H1 (cell line): ENCODE data around the gene JOSD2. TPM values are rescaled to one million over a fixed set of nuclear protein-coding genes. Genes with fewer than 3 reads are reported as not detected.

Experiments used
- CTCF ChIA-PET: fragments of 300-600 bp; sonication (Branson Sonifier 250); formaldehyde crosslinking; loops from one replicate; lab custom pipeline; 2021; ENCODE audit not compliant: partially characterized antibody; lab: Charles Lee
- POLR2A ChIA-PET: fragments of 300-600 bp; sonication (Branson Sonifier 250); formaldehyde crosslinking; loops from one replicate; lab custom pipeline; 2021; ENCODE audit warnings: inconsistent platforms; ENCODE audit not compliant: partially characterized antibody; lab: Charles Lee
- DNase-seq, 2 experiments: peaks; one replicate each; pipeline versions ENCODE4 v3.0.0 to v3.0.0-alpha.2; 2010 to 2022; ENCODE audit warnings: low spot score in 2 of 2, low read depth in 1 of 2, mixed read lengths in 1 of 2
- FAIRE-seq: peaks from 2 replicates; lab custom pipeline; 2011; peaks lifted over from hg19 to GRCh38; lab: Jason Lieb, UNC
- H2AFZ ChIP-seq: 2 replicates; pipeline ENCODE4 v1.8.1; 2012; ENCODE audit warnings: low read length, inconsistent platforms
- H2AK5ac ChIP-seq: 2 replicates; pipeline ENCODE4 v1.6.1; 2013; ENCODE audit warnings: low read depth, low read length
- H2BK120ac ChIP-seq: replicated peaks from 2 replicates; pipeline ENCODE3; 2013; ENCODE audit warnings: low read depth, low read length, inconsistent platforms
- H2BK12ac ChIP-seq: 2 replicates; pipeline ENCODE4 v1.6.1; 2013; ENCODE audit warnings: low read depth, low read length
- H2BK15ac ChIP-seq: 2 replicates; pipeline ENCODE4 v1.6.1; 2013; ENCODE audit warnings: low read length
- H2BK20ac ChIP-seq: 2 replicates; pipeline ENCODE4 v1.6.1; 2013; ENCODE audit warnings: low read length
- H2BK5ac ChIP-seq: 2 replicates; pipeline ENCODE4 v1.6.1; 2013; ENCODE audit warnings: low read depth, low read length
- H3K14ac ChIP-seq: 2 replicates; pipeline ENCODE4 v1.6.1; 2013; ENCODE audit warnings: inconsistent platforms; ENCODE audit not compliant: insufficient read length
- H3K18ac ChIP-seq: 2 replicates; pipeline ENCODE4 v1.6.1; 2013; ENCODE audit warnings: low read length; ENCODE audit errors: extremely low read depth
- H3K23ac ChIP-seq: 2 replicates; pipeline ENCODE4 v1.6.1; 2013; ENCODE audit warnings: inconsistent platforms; ENCODE audit not compliant: insufficient read length
- H3K23me2 ChIP-seq: 2 replicates; pipeline ENCODE4 v1.6.1; 2013; ENCODE audit warnings: low read depth, low read length
- H3K27ac ChIP-seq: 2 replicates; pipeline ENCODE4 v1.6.1; 2011; ENCODE audit warnings: low read depth, low read length, inconsistent platforms
- H3K27me3 ChIP-seq, 4 experiments: replicated peaks in 1 of 4; 1 replicate in 1 of 4; 2 replicates in 3 of 4; pipeline versions ENCODE4 v1.6.1 to v1.8.1; 2011 to 2013; ENCODE audit warnings: low read length in 3 of 4, mild to moderate bottlenecking in 3 of 4, inconsistent platforms in 2 of 4, mixed read lengths in 2 of 4, moderate library complexity in 1 of 4; ENCODE audit not compliant: control insufficient read depth in 3 of 4, insufficient read depth in 3 of 4; ENCODE audit errors: extremely low read depth in 1 of 4
- H3K36me3 ChIP-seq, 4 experiments: 2 replicates each; pipeline versions ENCODE4 v1.6.1 to v1.8.1; 2011 to 2013; ENCODE audit warnings: mild to moderate bottlenecking in 4 of 4, low read length in 3 of 4, moderate library complexity in 2 of 4, control low read depth in 1 of 4, inconsistent platforms in 1 of 4; ENCODE audit not compliant: insufficient read depth in 4 of 4, control insufficient read depth in 2 of 4
- H3K4ac ChIP-seq: replicated peaks from 2 replicates; pipeline ENCODE3; 2013; ENCODE audit warnings: low read length, low read depth, mixed read lengths, inconsistent platforms; ENCODE audit not compliant: insufficient read length
- H3K4me1 ChIP-seq, 4 experiments: replicated peaks in 1 of 4; 1 replicate in 1 of 4; 2 replicates in 3 of 4; pipeline versions ENCODE4 v1.6.1 to v1.8.1; 2011 to 2013; ENCODE audit warnings: low read length in 3 of 4, inconsistent platforms in 2 of 4, mixed read lengths in 1 of 4; ENCODE audit not compliant: insufficient read depth in 4 of 4, control insufficient read depth in 3 of 4
- H3K4me2 ChIP-seq, 2 experiments: 2 replicates each; pipeline versions ENCODE4 v1.6.1 to v1.8.1; 2011 to 2013; ENCODE audit warnings: low read depth in 2 of 2, low read length in 2 of 2, control low read depth in 1 of 2, inconsistent platforms in 1 of 2, mild to moderate bottlenecking in 1 of 2; ENCODE audit not compliant: insufficient read depth in 1 of 2
- H3K4me3 ChIP-seq, 4 experiments: fragments of 200-600, 300-600 bp in 1 of 4; sonication (generic), shearing (Covaris generic), sonication (Bioruptor Twin) in 1 of 4; 2 replicates each; pipeline versions ENCODE4 v1.5.1 to v1.8.1; 2011 to 2016; ENCODE audit warnings: low read length in 4 of 4, low read depth in 3 of 4, control low read depth in 2 of 4, inconsistent platforms in 2 of 4, mild to moderate bottlenecking in 2 of 4, mixed read lengths in 1 of 4, moderate library complexity in 1 of 4; ENCODE audit not compliant: insufficient read depth in 2 of 4; ENCODE audit errors: extremely low read depth in 1 of 4
- H3K56ac ChIP-seq: replicated peaks from 2 replicates; pipeline ENCODE3; 2013; ENCODE audit warnings: low read depth, mild to moderate bottlenecking, mixed read lengths, low read length, inconsistent platforms; ENCODE audit not compliant: insufficient read length
- H3K79me1 ChIP-seq: 2 replicates; pipeline ENCODE4 v1.6.1; 2013; ENCODE audit warnings: low read depth, low read length, control low read depth
- H3K79me2 ChIP-seq, 2 experiments: 2 replicates each; pipeline versions ENCODE4 v1.6.1 to v1.8.1; 2012 to 2013; ENCODE audit warnings: low read length in 2 of 2, mild to moderate bottlenecking in 2 of 2, inconsistent platforms in 1 of 2; ENCODE audit not compliant: insufficient read depth in 2 of 2, control insufficient read depth in 1 of 2
- H3K9ac ChIP-seq, 4 experiments: replicated peaks in 1 of 4; 1 replicate in 1 of 4; 2 replicates in 3 of 4; pipeline versions ENCODE4 v1.6.1 to v1.8.1; 2011 to 2013; ENCODE audit warnings: low read depth in 3 of 4, low read length in 3 of 4, control low read depth in 2 of 4, mild to moderate bottlenecking in 2 of 4, moderate library complexity in 2 of 4, inconsistent platforms in 1 of 4; ENCODE audit errors: extremely low read depth in 1 of 4
- H3K9me3 ChIP-seq, 2 experiments: 2 replicates each; pipeline versions ENCODE4 v1.6.1 to v1.8.1; 2012 to 2013; ENCODE audit warnings: mild to moderate bottlenecking in 2 of 2, moderate library complexity in 2 of 2, control low read depth in 1 of 2, inconsistent platforms in 1 of 2, low read depth in 1 of 2, low read length in 1 of 2, mixed read lengths in 1 of 2; ENCODE audit not compliant: insufficient read depth in 2 of 2
- H4K20me1 ChIP-seq, 2 experiments: replicated peaks in 1 of 2; 2 replicates each; pipeline versions ENCODE3 to v1.8.1; 2011 to 2013; ENCODE audit warnings: inconsistent platforms in 2 of 2, low read length in 2 of 2, mild to moderate bottlenecking in 1 of 2; ENCODE audit not compliant: insufficient read depth in 2 of 2, control insufficient read depth in 1 of 2
- H4K5ac ChIP-seq: 2 replicates; pipeline ENCODE4 v1.6.1; 2013; ENCODE audit warnings: low read length, low read depth, mixed read lengths, inconsistent platforms; ENCODE audit not compliant: insufficient read length
- H4K8ac ChIP-seq: 2 replicates; pipeline ENCODE4 v1.8.0; 2013; ENCODE audit warnings: mild to moderate bottlenecking, moderate library complexity, low read length, inconsistent platforms; ENCODE audit not compliant: insufficient read depth; ENCODE audit errors: extremely low read depth
- H4K91ac ChIP-seq: replicated peaks from 2 replicates; pipeline ENCODE3; 2013; ENCODE audit warnings: low read length, mixed read lengths, inconsistent platforms; ENCODE audit not compliant: insufficient read length
- ATF2 ChIP-seq: IDR thresholded peaks from 2 replicates; pipeline ENCODE4 v1.6.1; 2012; ENCODE audit warnings: low read length, inconsistent platforms
- HDAC6 ChIP-seq: IDR thresholded peaks from one replicate; pipeline ENCODE4 v1.7.1; 2012; ENCODE audit warnings: low read depth, mild to moderate bottlenecking, inconsistent platforms, low read length, moderate library complexity
- KDM1A ChIP-seq: fragments of 200-600, 300-600 bp; sonication (generic); IDR thresholded peaks from 2 replicates; pipeline ENCODE4 v1.7.1; 2016; ENCODE audit warnings: mild to moderate bottlenecking, low read length, borderline replicate concordance
- MAFK ChIP-seq: IDR thresholded peaks from 2 replicates; pipeline ENCODE4 v1.6.1; 2012; ENCODE audit warnings: low read depth, mild to moderate bottlenecking, improper control_type of control experiment, low read length
- POLR2AphosphoS5 ChIP-seq: IDR thresholded peaks from 2 replicates; pipeline ENCODE4 v1.6.1; 2011; ENCODE audit warnings: low read depth, low read length
- POU5F1 ChIP-seq: IDR thresholded peaks from 2 replicates; pipeline ENCODE4 v1.6.1; 2011; ENCODE audit warnings: low read depth, mild to moderate bottlenecking, low read length, moderate library complexity
- SIRT6 ChIP-seq: IDR thresholded peaks from one replicate; pipeline ENCODE4 v1.7.1; 2012; ENCODE audit warnings: low read length, inconsistent platforms
- SP2 ChIP-seq: IDR thresholded peaks from 2 replicates; pipeline ENCODE4 v1.6.1; 2012; ENCODE audit warnings: mild to moderate bottlenecking, low read length, inconsistent platforms
- WGBS, 2 experiments: shearing (Covaris generic) in 1 of 2; methylation state at CpG; one replicate each; pipeline versions ENCODE4 v1.1.6 to v1.1.7; 2013 to 2015; ENCODE audit warnings: low lambda C conversion rate in 2 of 2, mixed read lengths in 2 of 2, inconsistent platforms in 1 of 2, low coverage in 1 of 2, missing lambda C conversion rate in 1 of 2; ENCODE audit not compliant: insufficient replicate concordance in 2 of 2, insufficient coverage in 1 of 2, insufficient read length in 1 of 2; ENCODE audit errors: extremely low coverage in 1 of 2, missing lambda C conversion rate in 1 of 2; 5-methylcytosine and 5-hydroxymethylcytosine counted together
- polyA plus RNA-seq, 7 experiments: library from polyadenylated mRNA; depleted of rRNA in 3 of 7; stranded (reverse) in 5 of 7; unstranded in 2 of 7; fragments of >200 nt in 5 of 7; fragments of 200-250 nt in 2 of 7; gene quantifications; 1 replicate in 5 of 7; 2 replicates in 1 of 7; 4 replicates in 1 of 7; pipeline versions ENCODE4 v1.2.1 to v1.2.3, GENCODE V29; 2011 to 2013; ENCODE audit warnings: missing spikeins in 2 of 7, mixed read lengths in 2 of 7
- total RNA-seq: library from RNA; stranded (reverse); fragmentation: NEBNext Ultra II Directional; extraction: Animal tissue kit (Norgen Biotek cat#: 25700); gene quantifications from 2 replicates; pipeline ENCODE4 v1.2.1, GENCODE V29; 2021

The JOSD2 gene
- total and polyA plus RNA-seq, 2 of the 8 experiments (the other 6 are each of a cell fraction or from before 2014, with no cell fraction given) = 1.9 to 6.6 TPM

GRCh38 chr19:50457300-50457699 is 53.7 kb downstream of the JOSD2 start:
- H3K79me1 ChIP-seq = no peaks in the 10 kb centered on the region
- DNase-seq (no peak), FAIRE-seq (no peak)
- H2AK5ac ChIP-seq = no peak overlapping the region
- H3K27ac ChIP-seq = no peak overlapping the region
- no peaks in the 10 kb centered on the region; a peak in 2 of 7 replicates for H3K27me3 ChIP-seq
- POLR2A ChIA-PET = interaction anchor here (1.1 kb wide), 1 partner anchor 9 kb away, joined by 4 read pairs; no protein-coding TSS in a partner anchor
- H3K23ac ChIP-seq = no peak overlapping the region
- H3K9ac ChIP-seq = no peak overlapping the region
- no peak overlapping the region for H2BK12ac ChIP-seq
- no peaks in the 10 kb centered on the region for H3K79me2 ChIP-seq
- no peak overlapping the region for H2BK20ac ChIP-seq
- no peak overlapping the region for H4K8ac ChIP-seq
- H3K4me1 ChIP-seq = peaks cover 0 to 3% (median 0%) of the 10 kb centered on the region in 4 experiments; a peak in 2 of 7 replicates
- CTCF ChIA-PET = interaction anchor here (0.6 to 1.1 kb wide), 4 partner anchors 88 to 162 kb away, joined by 3 to 6 read pairs (median 4); no protein-coding TSS in a partner anchor
- no peak overlapping the region for H3K14ac ChIP-seq
- peaks cover 0 to 3% of the 10 kb centered on the region in 2 experiments for H4K20me1 ChIP-seq
- no peak overlapping the region for H4K5ac ChIP-seq
- H3K23me2 ChIP-seq = peaks cover 7% of the 10 kb centered on the region; the same call in 1 of the 2 replicates
- H2BK5ac ChIP-seq = no peak overlapping the region
- no peak overlapping the region for H2AFZ ChIP-seq
- H3K9me3 ChIP-seq = no peaks in the 10 kb centered on the region
- no peak overlapping the region for H3K56ac ChIP-seq
- H3K18ac ChIP-seq = no peak overlapping the region
- no peak overlapping the region for H2BK120ac ChIP-seq
- H2BK15ac ChIP-seq = no peak overlapping the region
- no peak overlapping the region for H3K4me3 ChIP-seq
- H3K36me3 ChIP-seq = no peaks in the 10 kb centered on the region
- no peak overlapping the region for H3K4me2 ChIP-seq
- 90% methylated on average over 5 of the region's 5 CpGs; no CpG with 5 or more reads in 1 of the 2 experiments for WGBS, 2 experiments
- H4K91ac ChIP-seq = no peak overlapping the region
- TF ChIP-seq POU5F1 (no peak), SP2 (no peak), SIRT6 (no peak), HDAC6 (no peak), KDM1A (no peak), MAFK (no peak), POLR2AphosphoS5 (no peak), ATF2 (no peak)
- H3K4ac ChIP-seq = no peak overlapping the region
